Loucy (cell line): Measurements from ENCODE around the gene DMRTB1.

Experiments
- EZH2phosphoT487 ChIP-seq: fragments of 200-600 bp; IDR thresholded peaks from 2 replicates; pipeline ENCODE4 v1.6.1; 2018; ENCODE audit warnings: antibody characterized with exemption, mild to moderate bottlenecking, moderate library complexity, borderline replicate concordance
- TF ChIP-seq, protein P1 (sequence below): fragments of 200-600 bp; sonication (generic); conservative IDR thresholded peaks from 2 replicates; pipeline ENCODE4 v1.5.1; 2014; ENCODE audit warnings: mild to moderate bottlenecking, antibody characterized with exemption, low read length

GRCh38 chr1:53431805-53432565 lies 27.2 kb upstream of the DMRTB1 start:
- TF ChIP-seq, protein P1, sequence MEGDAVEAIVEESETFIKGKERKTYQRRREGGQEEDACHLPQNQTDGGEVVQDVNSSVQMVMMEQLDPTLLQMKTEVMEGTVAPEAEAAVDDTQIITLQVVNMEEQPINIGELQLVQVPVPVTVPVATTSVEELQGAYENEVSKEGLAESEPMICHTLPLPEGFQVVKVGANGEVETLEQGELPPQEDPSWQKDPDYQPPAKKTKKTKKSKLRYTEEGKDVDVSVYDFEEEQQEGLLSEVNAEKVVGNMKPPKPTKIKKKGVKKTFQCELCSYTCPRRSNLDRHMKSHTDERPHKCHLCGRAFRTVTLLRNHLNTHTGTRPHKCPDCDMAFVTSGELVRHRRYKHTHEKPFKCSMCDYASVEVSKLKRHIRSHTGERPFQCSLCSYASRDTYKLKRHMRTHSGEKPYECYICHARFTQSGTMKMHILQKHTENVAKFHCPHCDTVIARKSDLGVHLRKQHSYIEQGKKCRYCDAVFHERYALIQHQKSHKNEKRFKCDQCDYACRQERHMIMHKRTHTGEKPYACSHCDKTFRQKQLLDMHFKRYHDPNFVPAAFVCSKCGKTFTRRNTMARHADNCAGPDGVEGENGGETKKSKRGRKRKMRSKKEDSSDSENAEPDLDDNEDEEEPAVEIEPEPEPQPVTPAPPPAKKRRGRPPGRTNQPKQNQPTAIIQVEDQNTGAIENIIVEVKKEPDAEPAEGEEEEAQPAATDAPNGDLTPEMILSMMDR = no peak
- TF ChIP-seq EZH2phosphoT487 = no peak
